ENCODE measurements around the gene PHLPP2.

DNA sequence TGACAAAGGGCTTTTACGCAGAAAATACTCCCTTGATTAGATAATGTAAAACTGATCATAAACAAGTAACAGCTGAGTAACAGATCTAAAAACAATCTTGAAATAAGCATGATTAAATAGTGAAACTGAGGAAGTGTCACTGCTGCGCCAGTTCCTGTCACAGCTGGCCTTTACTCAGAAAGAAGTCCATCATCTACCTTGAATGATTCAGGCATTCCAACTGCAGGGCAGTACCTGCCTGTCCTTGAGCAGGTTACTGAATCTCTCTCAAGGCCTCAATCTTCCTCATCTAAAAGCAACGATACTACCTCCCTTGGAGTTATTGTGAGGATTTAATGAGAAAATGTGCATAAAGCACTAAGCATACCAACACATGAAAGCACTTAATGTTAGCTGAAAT, 12.7 kb downstream of the PHLPP2 start:
- TF ChIP-seq, protein P1, sequence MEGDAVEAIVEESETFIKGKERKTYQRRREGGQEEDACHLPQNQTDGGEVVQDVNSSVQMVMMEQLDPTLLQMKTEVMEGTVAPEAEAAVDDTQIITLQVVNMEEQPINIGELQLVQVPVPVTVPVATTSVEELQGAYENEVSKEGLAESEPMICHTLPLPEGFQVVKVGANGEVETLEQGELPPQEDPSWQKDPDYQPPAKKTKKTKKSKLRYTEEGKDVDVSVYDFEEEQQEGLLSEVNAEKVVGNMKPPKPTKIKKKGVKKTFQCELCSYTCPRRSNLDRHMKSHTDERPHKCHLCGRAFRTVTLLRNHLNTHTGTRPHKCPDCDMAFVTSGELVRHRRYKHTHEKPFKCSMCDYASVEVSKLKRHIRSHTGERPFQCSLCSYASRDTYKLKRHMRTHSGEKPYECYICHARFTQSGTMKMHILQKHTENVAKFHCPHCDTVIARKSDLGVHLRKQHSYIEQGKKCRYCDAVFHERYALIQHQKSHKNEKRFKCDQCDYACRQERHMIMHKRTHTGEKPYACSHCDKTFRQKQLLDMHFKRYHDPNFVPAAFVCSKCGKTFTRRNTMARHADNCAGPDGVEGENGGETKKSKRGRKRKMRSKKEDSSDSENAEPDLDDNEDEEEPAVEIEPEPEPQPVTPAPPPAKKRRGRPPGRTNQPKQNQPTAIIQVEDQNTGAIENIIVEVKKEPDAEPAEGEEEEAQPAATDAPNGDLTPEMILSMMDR (IDR thresholded peaks at IDR 0.05; ENCODE audit: borderline replicate concordance, extremely low read depth, low read length, poor library complexity, severe bottlenecking), result no peak
- TF ChIP-seq EZH2 (IDR thresholded peaks at IDR 0.05; ENCODE audit: borderline replicate concordance, low read depth, low read length, severe bottlenecking), result no peak

Measured in DND-41 (cell line).